Measurements from ENCODE around the gene TTC21A.

TTC21A gene

DNA sequence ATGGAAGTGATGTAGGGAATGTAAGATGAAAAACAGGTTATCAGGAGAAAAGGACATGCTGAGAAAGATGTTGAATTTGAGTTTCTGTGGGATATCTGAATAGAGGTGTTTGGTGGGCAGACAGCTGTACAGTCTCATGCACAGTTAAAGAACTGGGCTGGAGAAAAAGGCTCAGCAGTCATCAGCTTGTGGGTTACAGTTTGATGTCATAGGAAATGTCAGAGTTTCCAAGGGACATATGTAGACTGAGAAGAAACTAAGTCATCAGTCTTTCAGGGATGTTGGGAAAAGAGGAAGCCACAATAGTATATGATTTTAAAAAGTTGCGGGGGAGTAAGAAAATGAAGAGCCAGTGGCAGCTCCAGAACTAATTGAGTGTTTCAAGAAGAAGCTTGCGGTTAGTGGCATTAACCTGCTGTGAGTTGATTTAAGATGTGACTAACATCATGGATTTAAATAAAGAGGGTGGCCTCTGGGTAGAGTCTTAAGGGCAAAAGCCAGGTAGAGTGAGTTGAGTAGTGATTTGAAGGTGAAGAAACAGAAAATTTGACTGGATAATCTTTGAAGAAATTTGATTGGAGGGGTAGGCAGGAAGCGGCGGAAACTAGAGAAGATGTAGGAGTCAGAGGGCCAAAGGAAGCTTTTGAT, 24.7 kb upstream of the TTC21A start:
- TF ChIP-seq MAX (IDR thresholded peaks at IDR 0.05; ENCODE audit: low read depth, low read length) (no peak), CTCF (IDR thresholded peaks at IDR 0.05; ENCODE audit: low read depth, low read length) (no peak), MYC (IDR thresholded peaks at IDR 0.05; ENCODE audit: low read depth, low read length) (no peak), POLR2A (IDR thresholded peaks at IDR 0.05; ENCODE audit: extremely low read depth, insufficient read length) (no peak)
- H3K4me3 ChIP-seq (ENCODE audit: low read depth, low read length), result no peak overlapping the region
- DNase-seq (ENCODE audit: low read depth), result peak; percentile 41

GRCh38 chr3:39086144-39086543, 21.3 kb upstream of the TTC21A start:
- no peak for DNase-seq (ENCODE audit: low read depth)
- TF ChIP-seq MYC (IDR thresholded peaks at IDR 0.05; ENCODE audit: low read depth, low read length) (no peak), CTCF (IDR thresholded peaks at IDR 0.05; ENCODE audit: low read depth, low read length) (no peak), POLR2A (IDR thresholded peaks at IDR 0.05; ENCODE audit: extremely low read depth, insufficient read length) (no peak), MAX (IDR thresholded peaks at IDR 0.05; ENCODE audit: low read depth, low read length) (no peak)
- no peak overlapping the region for H3K4me3 ChIP-seq (ENCODE audit: low read depth, low read length)

- no peak overlapping the region for H3K4me3 ChIP-seq (ENCODE audit: low read depth, low read length)
- TF ChIP-seq POLR2A (IDR thresholded peaks at IDR 0.05; ENCODE audit: extremely low read depth, insufficient read length) (no peak), MYC (IDR thresholded peaks at IDR 0.05; ENCODE audit: low read depth, low read length) (no peak), CTCF (IDR thresholded peaks at IDR 0.05; ENCODE audit: low read depth, low read length) (no peak), MAX (IDR thresholded peaks at IDR 0.05; ENCODE audit: low read depth, low read length) (no peak)
These were observed 19.0 kb upstream of the TTC21A start for GRCh38 chr3:39088456-39088855.

GRCh38 chr3:39088889-39089288, 18.6 kb upstream of the TTC21A start:
- DNase-seq (ENCODE audit: low read depth), result no peak
- H3K4me3 ChIP-seq (ENCODE audit: low read depth, low read length), result no peak overlapping the region
- TF ChIP-seq CTCF (IDR thresholded peaks at IDR 0.05; ENCODE audit: low read depth, low read length), result no peak
- no peak for TF ChIP-seq POLR2A (IDR thresholded peaks at IDR 0.05; ENCODE audit: extremely low read depth, insufficient read length)
- no peak for TF ChIP-seq MAX (IDR thresholded peaks at IDR 0.05; ENCODE audit: low read depth, low read length)
- TF ChIP-seq MYC (IDR thresholded peaks at IDR 0.05; ENCODE audit: low read depth, low read length), result no peak

More at GRCh38 chr3:39088456-39088855, 19.0 kb upstream of the TTC21A start:
- no peak for DNase-seq (ENCODE audit: low read depth)

- TF ChIP-seq CTCF (IDR thresholded peaks at IDR 0.05; ENCODE audit: low read depth, low read length), result no peak
- no peak for TF ChIP-seq MAX (IDR thresholded peaks at IDR 0.05; ENCODE audit: low read depth, low read length)
- no peak for TF ChIP-seq MYC (IDR thresholded peaks at IDR 0.05; ENCODE audit: low read depth, low read length)
- no peak for TF ChIP-seq POLR2A (IDR thresholded peaks at IDR 0.05; ENCODE audit: extremely low read depth, insufficient read length)
- DNase-seq (ENCODE audit: low read depth), result no peak
- H3K4me3 ChIP-seq (ENCODE audit: low read depth, low read length), result no peak overlapping the region
These were observed 16.6 kb upstream of the TTC21A start for GRCh38 chr3:39090922-39091321.
